Esophagus squamous epithelium (tissue), 4 donors: Measurements from ENCODE around the gene FRMD4A.

Experiments
- CTCF ChIP-seq, 6 experiments: fragments of 450-650 bp in 4 of 6; fragments of 200-600 bp in 2 of 6; sonication (generic) in 2 of 6; IDR thresholded peaks; one replicate each; pipeline ENCODE4 v1.5.1; 2016 to 2019; ENCODE audit warnings: antibody characterized with exemption in 6 of 6, mild to moderate bottlenecking in 4 of 6, moderate library complexity in 4 of 6
- POLR2A ChIP-seq, 4 donors: fragments of 450-650 bp; IDR thresholded peaks; one replicate each; pipeline ENCODE4 v1.6.1; 2017; ENCODE audit warnings: antibody characterized with exemption in 4 of 4, mild to moderate bottlenecking in 4 of 4, moderate library complexity in 3 of 4

GRCh38 chr10:14304046-14304445, 26.7 kb downstream of the FRMD4A start:
- TF ChIP-seq CTCF (IDR thresholded peaks at IDR 0.05) (no peak), POLR2A (IDR thresholded peaks at IDR 0.05) (no peak)
